Neural cell (in vitro differentiated cells): Measurements from ENCODE around the gene ALLC.

Experiments
- EZH2 ChIP-seq: fragments of 200-600, 300-800 bp; shearing (Covaris generic), sonication (generic); IDR thresholded peaks from 2 replicates; pipeline ENCODE4 v1.6.1; 2014; ENCODE audit warnings: antibody characterized with exemption, low read length, borderline replicate concordance, mild to moderate bottlenecking; ENCODE audit not compliant: insufficient read depth, poor library complexity, severe bottlenecking
- POLR2AphosphoS5 ChIP-seq: IDR thresholded peaks from 2 replicates; pipeline ENCODE4 v1.6.1; 2012
- SMC3 ChIP-seq: fragments of 450-650 bp; conservative IDR thresholded peaks from 2 replicates; pipeline ENCODE4 v1.6.1; 2014; ENCODE audit warnings: antibody characterized with exemption, mild to moderate bottlenecking, moderate library complexity; ENCODE audit not compliant: poor library complexity
- TF ChIP-seq, protein P1 (sequence below): fragments of 450-650 bp; IDR thresholded peaks from 2 replicates; pipeline ENCODE4 v1.5.1; 2014; ENCODE audit warnings: antibody characterized with exemption, mild to moderate bottlenecking, moderate library complexity; ENCODE audit not compliant: poor library complexity, severe bottlenecking

DNA sequence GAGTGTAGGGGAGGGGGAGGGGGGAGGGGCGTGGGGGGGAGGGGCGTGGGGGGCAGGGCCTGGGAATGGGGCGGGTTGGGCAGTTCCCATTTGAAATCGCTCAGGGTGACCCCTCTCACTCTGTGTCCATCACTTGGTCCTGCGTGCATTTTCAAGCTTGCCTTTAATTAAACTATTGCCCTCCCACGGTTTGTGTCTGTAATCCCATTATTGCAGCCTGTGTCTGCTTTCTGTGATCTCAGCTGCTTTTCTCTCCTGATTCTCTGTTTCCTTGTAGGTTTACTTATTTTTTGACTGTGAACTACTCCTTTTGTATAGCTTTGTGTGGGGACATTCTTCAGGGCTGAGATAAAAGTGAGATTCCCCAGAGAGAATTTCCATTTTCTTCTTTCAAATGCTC, 46.7 kb downstream of the ALLC start:
- TF ChIP-seq POLR2AphosphoS5 (no peak), EZH2 (no peak), SMC3 (no peak)
- TF ChIP-seq, protein P1, sequence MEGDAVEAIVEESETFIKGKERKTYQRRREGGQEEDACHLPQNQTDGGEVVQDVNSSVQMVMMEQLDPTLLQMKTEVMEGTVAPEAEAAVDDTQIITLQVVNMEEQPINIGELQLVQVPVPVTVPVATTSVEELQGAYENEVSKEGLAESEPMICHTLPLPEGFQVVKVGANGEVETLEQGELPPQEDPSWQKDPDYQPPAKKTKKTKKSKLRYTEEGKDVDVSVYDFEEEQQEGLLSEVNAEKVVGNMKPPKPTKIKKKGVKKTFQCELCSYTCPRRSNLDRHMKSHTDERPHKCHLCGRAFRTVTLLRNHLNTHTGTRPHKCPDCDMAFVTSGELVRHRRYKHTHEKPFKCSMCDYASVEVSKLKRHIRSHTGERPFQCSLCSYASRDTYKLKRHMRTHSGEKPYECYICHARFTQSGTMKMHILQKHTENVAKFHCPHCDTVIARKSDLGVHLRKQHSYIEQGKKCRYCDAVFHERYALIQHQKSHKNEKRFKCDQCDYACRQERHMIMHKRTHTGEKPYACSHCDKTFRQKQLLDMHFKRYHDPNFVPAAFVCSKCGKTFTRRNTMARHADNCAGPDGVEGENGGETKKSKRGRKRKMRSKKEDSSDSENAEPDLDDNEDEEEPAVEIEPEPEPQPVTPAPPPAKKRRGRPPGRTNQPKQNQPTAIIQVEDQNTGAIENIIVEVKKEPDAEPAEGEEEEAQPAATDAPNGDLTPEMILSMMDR: no peak
